ENCODE measurements around the gene PAGE4. TPM values are rescaled to one million over a fixed set of nuclear protein-coding genes. Genes with fewer than 3 reads are reported as not detected.

The PAGE4 gene
- polyA plus RNA-seq, result not detected

DNA sequence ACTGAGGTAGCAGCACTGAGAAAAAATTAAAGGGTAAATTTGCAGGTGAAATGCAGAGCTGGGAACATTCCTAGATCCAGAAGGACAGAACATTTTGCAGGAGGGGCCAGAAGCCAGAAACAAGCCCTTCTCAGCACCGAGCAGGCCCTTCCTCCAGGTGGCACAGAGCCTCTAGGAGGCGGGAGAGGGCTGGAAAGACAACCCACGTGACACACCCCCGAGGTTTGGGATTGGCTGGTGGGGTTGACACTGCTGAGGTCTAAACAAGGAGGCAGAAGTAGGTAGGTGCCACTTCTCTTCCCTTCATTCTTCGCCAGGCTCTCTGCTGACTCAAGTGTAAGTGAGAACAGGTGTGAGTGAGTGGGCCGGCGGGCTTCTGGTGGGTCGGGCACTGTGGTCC is at the start of gene PAGE4:
PAGE4 (plus strand) TSS at position 288 of the 400 bp plus-strand sequence. CDS start 1,126 bp downstream, outside the sequence.
- peaks cover 13% of the 10 kb centered on the region for H3K27me3 Mint-ChIP-seq
- no peak within 1 kb of the TSS for H3K4me3 Mint-ChIP-seq
- no peaks in the 10 kb centered on the region for H3K4me1 Mint-ChIP-seq
- no peak within 1 kb of the TSS for H3K27ac Mint-ChIP-seq
- H3K36me3 Mint-ChIP-seq, result no peaks in the 10 kb centered on the region
- no peaks in the 10 kb centered on the region for H3K9me3 Mint-ChIP-seq

- no peaks in the 10 kb centered on the region for H3K9me3 Mint-ChIP-seq
- no peak overlapping the region for H3K27ac Mint-ChIP-seq
- no peaks in the 10 kb centered on the region for H3K36me3 Mint-ChIP-seq
- no peak overlapping the region for H3K4me3 Mint-ChIP-seq
- peaks cover 2% of the 10 kb centered on the region for H3K27me3 Mint-ChIP-seq
- no peaks in the 10 kb centered on the region for H3K4me1 Mint-ChIP-seq
Observed at GRCh38 chrX:49784747-49785280, 44.3 kb upstream of the PAGE4 start.

DNA sequence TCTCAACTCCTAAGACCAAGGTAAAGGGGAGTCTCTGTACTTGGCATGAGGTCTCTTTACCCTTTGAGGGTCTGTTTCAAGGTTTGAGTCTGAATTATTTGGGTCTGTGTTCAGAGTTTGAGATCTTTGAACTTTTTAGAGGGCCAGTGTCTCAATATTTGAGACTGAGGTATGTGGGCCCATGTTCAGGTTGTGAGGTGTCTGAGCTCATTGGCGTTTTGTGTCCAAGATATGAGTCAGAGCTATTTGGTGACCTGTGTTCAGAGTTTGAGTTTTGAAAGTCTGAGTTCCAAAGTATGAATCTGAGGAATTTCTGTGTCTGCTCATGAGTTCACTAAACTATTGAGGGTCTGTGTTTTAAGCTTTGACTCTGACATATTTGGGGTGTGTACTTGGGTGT is 36.7 kb upstream of the PAGE4 start:
- no peak overlapping the region for H3K27ac Mint-ChIP-seq
- H3K9me3 Mint-ChIP-seq, result peaks cover 0 to 2% (median 0%) of the 10 kb centered on the region in 3 donors
- H3K27me3 Mint-ChIP-seq, result peaks cover 8% of the 10 kb centered on the region
- no peaks in the 10 kb centered on the region for H3K4me1 Mint-ChIP-seq
- no peak overlapping the region for H3K4me3 Mint-ChIP-seq
- no peaks in the 10 kb centered on the region for H3K36me3 Mint-ChIP-seq

DNA sequence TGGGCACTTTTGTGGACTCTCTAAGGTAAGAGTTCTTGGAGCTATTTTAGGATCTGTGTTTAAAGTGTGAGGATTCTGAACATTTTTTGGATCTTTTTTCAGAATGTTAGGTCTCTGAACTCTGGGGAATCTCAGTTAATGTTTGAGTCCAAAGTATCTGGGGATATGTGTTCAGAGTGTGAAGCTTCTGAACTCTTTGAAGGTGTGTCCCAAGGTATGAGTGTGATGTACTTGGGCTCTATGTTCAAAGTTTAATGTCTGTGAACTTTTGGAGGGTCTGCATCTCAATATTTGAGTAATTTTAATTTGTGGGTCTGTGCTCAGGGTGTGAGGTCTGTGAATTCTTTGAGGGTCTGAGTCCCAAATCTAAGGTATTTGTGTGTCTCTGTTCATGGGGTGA is 35.4 kb upstream of the PAGE4 start:
- Mint-ChIP-seq H3K27ac (no peak overlapping the region), H3K4me3 (no peak overlapping the region), H3K4me1 (no peaks in the 10 kb centered on the region), H3K36me3 (no peaks in the 10 kb centered on the region), H3K27me3 (peaks cover 11% of the 10 kb centered on the region), H3K9me3 (peaks cover 0 to 3% (median 2%) of the 10 kb centered on the region in 3 donors)

DNA sequence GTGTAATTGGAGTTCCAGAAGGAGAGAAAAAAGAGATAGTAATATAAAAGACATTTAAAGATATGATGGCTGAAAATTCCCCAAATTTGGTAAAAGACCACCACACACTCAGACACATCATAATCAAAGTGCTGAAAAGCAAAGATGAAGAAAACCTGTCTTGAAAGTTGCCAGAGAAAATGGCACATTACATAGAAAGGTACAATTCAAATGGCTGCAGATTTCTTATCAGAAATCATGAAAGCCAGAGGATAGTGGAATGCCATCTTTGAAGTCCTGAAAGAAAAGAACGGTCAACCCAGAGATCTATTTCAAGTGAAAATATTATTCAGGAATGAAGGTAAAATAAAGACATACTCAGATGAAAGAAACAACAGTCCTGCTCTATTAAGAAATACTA is 29.3 kb upstream of the PAGE4 start:
- Mint-ChIP-seq H3K4me3 (no peak overlapping the region), H3K27ac (no peak overlapping the region), H3K27me3 (peaks cover 15% of the 10 kb centered on the region), H3K4me1 (no peaks in the 10 kb centered on the region), H3K9me3 (peaks cover 1 to 7% (median 3%) of the 10 kb centered on the region in 3 donors), H3K36me3 (no peaks in the 10 kb centered on the region)

- Mint-ChIP-seq H3K4me1 (no peaks in the 10 kb centered on the region), H3K27ac (no peak overlapping the region), H3K4me3 (no peak overlapping the region), H3K27me3 (no peaks in the 10 kb centered on the region), H3K9me3 (peaks cover 0 to 3% (median 0%) of the 10 kb centered on the region in 3 donors), H3K36me3 (no peaks in the 10 kb centered on the region)
Observed at GRCh38 chrX:49809891-49810632, 19.0 kb upstream of the PAGE4 start.

DNA sequence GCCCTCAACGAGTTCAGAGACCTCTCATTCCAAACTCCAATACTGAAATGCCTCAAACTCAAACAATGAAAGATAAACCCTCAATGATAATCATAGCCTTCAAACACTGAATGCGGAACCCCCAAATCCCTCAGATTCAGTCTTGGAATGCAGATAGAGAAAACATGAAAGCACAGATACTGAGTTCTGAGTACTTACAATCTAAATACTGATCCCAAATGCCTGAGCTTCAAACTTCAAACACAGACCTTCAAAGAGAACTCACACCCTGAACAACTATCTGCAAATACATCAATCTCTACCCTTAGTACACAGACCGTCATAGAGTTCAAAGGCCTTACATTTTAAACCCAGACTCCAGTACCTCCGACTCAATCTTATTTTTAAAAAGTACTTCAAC is 16.9 kb upstream of the PAGE4 start:
- H3K9me3 Mint-ChIP-seq, result peaks cover 0 to 3% (median 0%) of the 10 kb centered on the region in 3 donors
- no peaks in the 10 kb centered on the region for H3K27me3 Mint-ChIP-seq
- no peaks in the 10 kb centered on the region for H3K4me1 Mint-ChIP-seq
- no peak overlapping the region for H3K4me3 Mint-ChIP-seq
- H3K36me3 Mint-ChIP-seq, result no peaks in the 10 kb centered on the region
- no peak overlapping the region for H3K27ac Mint-ChIP-seq

GRCh38 chrX:49816435-49816834 is 12.7 kb upstream of the PAGE4 start:
- Mint-ChIP-seq H3K27me3 (no peaks in the 10 kb centered on the region), H3K4me3 (no peak overlapping the region)

DNA sequence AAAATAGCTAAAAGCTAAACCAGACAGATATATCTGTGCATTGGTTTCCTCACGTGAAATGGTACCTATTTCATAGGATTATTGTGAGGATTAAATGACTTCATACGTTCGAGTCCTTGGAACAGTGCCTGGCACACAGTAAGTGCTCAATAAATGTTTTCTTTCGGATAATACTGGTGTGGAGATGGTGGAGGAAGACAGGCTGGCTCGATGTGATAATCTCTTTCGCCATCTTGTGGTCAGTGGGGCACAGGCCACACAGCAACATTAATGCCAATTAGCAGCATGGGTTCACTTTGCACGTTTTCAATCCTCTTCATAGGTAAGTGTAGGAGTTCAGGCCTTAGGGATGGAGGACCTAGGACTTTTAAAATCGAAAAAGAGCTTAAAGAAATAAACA is 9.3 kb downstream of the PAGE4 start:
- Mint-ChIP-seq H3K4me3 (no peak overlapping the region), H3K36me3 (no peaks in the 10 kb centered on the region), H3K27ac (no peak overlapping the region), H3K9me3 (no peaks in the 10 kb centered on the region), H3K4me1 (no peaks in the 10 kb centered on the region), H3K27me3 (peaks cover 6% of the 10 kb centered on the region)

More at GRCh38 chrX:49816435-49816834, 12.7 kb upstream of the PAGE4 start:
- Mint-ChIP-seq H3K27ac (no peak overlapping the region), H3K4me1 (no peaks in the 10 kb centered on the region), H3K36me3 (no peaks in the 10 kb centered on the region), H3K9me3 (no peaks in the 10 kb centered on the region)

DNA sequence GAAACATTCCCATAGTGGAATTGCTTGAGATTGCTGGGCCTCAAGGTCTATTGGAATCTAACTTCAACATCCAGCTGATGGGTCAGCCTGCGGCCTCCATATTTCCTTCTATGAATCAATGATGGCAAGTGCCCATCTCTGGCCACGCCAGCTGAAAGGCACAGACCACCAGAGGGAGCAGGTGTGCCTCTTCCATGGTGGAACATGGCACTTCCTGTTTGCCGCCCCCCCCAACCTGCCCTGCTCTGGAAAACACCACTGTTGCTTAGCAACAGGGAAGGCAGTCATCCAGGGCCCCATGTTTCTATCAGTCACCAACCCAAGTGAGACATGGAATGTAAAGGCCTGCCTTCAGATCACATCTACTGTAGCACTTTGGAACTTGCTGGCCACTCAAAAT is 11.6 kb downstream of the PAGE4 start:
- H3K4me3 Mint-ChIP-seq, result no peak overlapping the region
- H3K36me3 Mint-ChIP-seq, result no peaks in the 10 kb centered on the region
- peaks cover 4% of the 10 kb centered on the region for H3K27me3 Mint-ChIP-seq
- H3K4me1 Mint-ChIP-seq, result no peaks in the 10 kb centered on the region
- no peak overlapping the region for H3K27ac Mint-ChIP-seq
- no peaks in the 10 kb centered on the region for H3K9me3 Mint-ChIP-seq

DNA sequence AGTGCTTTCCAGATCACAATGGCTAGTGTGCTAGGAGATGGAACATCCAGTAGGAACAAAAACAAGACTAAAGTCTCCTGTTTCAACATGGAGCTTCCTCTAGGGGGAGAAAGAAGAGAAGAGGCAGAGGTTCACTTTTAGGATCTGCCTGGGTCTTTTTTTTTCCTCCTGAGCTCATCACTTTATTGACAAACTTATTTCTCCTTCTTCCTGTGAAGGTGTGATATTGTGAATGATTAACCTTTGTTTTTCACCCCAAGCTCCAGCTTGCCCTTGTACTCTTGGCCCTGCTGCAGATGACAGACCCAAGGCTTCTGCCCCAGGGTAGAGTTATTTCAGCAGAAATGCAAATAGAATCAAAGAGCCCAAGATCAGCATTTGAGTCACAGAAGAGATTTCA is 13.5 kb downstream of the PAGE4 start:
- no peak overlapping the region for H3K27ac Mint-ChIP-seq
- no peaks in the 10 kb centered on the region for H3K36me3 Mint-ChIP-seq
- no peaks in the 10 kb centered on the region for H3K9me3 Mint-ChIP-seq
- no peaks in the 10 kb centered on the region for H3K4me1 Mint-ChIP-seq
- peak overlapping the region in 1 of 4 donors; percentile 34 for H3K4me3 Mint-ChIP-seq
- peaks cover 10% of the 10 kb centered on the region for H3K27me3 Mint-ChIP-seq

DNA sequence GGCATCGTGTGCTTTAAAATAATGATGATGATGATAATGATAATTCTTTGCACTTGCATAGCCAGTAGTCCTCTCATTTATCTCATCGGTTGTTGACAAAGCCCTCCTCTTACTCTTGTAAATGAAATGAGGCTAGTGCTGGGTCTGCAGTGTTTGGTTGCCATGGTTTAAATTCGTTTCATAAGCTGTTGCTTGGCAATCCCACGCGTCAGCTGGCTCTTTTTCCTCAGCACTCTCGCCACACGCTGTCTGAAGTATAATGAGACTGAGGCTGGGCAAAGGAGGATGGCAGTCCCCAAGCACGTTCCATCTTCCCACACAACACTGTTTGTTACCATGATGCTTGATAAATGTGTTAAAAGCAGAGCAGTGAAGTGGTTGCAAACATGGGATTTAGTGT is 15.5 kb downstream of the PAGE4 start:
- no peaks in the 10 kb centered on the region for H3K36me3 Mint-ChIP-seq
- H3K4me1 Mint-ChIP-seq, result peaks cover 0 to 2% (median under 1%) of the 10 kb centered on the region in 3 donors
- H3K4me3 Mint-ChIP-seq, result no peak overlapping the region
- no peak overlapping the region for H3K27ac Mint-ChIP-seq
- no peaks in the 10 kb centered on the region for H3K9me3 Mint-ChIP-seq
- H3K27me3 Mint-ChIP-seq, result peaks cover 16% of the 10 kb centered on the region

GRCh38 chrX:49845701-49846403 is 16.7 kb downstream of the PAGE4 start:
- Mint-ChIP-seq H3K27me3 (peaks cover 18% of the 10 kb centered on the region), H3K9me3 (no peaks in the 10 kb centered on the region), H3K36me3 (no peaks in the 10 kb centered on the region), H3K4me1 (peaks cover 0 to 7% (median 4%) of the 10 kb centered on the region in 3 donors), H3K4me3 (no peak overlapping the region), H3K27ac (no peak overlapping the region)

DNA sequence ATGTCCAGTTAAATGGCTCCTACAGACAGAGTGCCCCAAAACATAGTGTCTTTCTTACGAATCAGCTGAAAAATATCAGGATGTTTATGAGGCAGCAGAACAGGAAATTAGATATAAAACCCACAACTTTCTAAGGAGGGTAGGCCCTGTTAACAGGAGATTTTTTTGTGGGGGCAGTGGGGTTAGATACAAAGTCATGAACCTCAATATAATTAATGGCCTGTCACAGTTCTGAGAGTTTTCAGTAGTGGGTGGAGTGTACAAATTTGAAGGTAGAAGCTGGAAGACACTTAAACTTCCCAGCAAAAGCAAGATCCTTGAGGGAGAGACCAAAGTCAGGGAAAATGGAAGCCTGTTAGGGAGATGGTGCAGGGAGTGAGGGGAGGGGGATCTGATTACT is 17.4 kb downstream of the PAGE4 start:
- no peaks in the 10 kb centered on the region for H3K9me3 Mint-ChIP-seq
- H3K27ac Mint-ChIP-seq, result no peak overlapping the region
- peaks cover 18% of the 10 kb centered on the region for H3K27me3 Mint-ChIP-seq
- peaks cover 0 to 7% (median 4%) of the 10 kb centered on the region in 3 donors for H3K4me1 Mint-ChIP-seq
- no peaks in the 10 kb centered on the region for H3K36me3 Mint-ChIP-seq
- H3K4me3 Mint-ChIP-seq, result no peak overlapping the region

DNA sequence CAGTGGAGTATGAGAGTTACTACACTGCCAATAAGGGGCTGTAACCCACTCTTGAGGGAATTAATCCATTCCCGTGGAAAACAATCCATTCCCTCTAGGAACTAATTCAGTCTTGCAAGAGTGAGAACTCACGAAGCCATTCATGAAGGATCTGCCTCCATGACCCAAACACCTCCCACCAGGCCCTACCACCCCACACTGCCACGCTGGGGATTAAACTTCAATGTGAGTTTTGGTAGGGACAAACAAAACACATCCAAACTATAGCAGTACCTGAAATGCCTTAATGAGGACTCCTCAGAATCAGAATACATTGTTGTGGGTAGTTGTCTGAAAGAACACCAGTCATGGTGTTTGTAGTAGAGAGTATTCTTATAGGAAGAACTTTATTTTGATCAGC is 19.2 kb downstream of the PAGE4 start:
- H3K27me3 Mint-ChIP-seq, result peaks cover 18% of the 10 kb centered on the region

More for the DNA sequence above, 19.2 kb downstream of the PAGE4 start:
- Mint-ChIP-seq H3K4me1 (peaks cover 0 to 7% (median 4%) of the 10 kb centered on the region in 3 donors), H3K9me3 (no peaks in the 10 kb centered on the region), H3K4me3 (no peak overlapping the region), H3K27ac (no peak overlapping the region), H3K36me3 (no peaks in the 10 kb centered on the region)
